Endothelial cell of umbilical vein (primary cell): ENCODE results near the gene APBB2. TPM values are rescaled to one million over a fixed set of nuclear protein-coding genes. Genes with fewer than 3 reads are reported as not detected.

Experiments used
- BruUV-seq: library from RNA; stranded (reverse); fragments of 400-500 nt; replicated peaks from 2 replicates; lab custom pipeline; 2021; lab: Mats Ljungman, UMichigan
- CTCF ChIA-PET: fragments of 300-600, 350-600 bp; sonication (Branson Sonifier 250); formaldehyde crosslinking; loops from one replicate; lab custom pipeline; 2021; ENCODE audit warnings: antibody characterized with exemption, inconsistent platforms; lab: Charles Lee
- POLR2A ChIA-PET: fragments of 300-600, 350-600 bp; sonication (Branson Sonifier 250); formaldehyde crosslinking; loops from one replicate; lab custom pipeline; 2021; ENCODE audit warnings: antibody characterized with exemption, inconsistent platforms; lab: Charles Lee
- DNase-seq: peaks from one replicate; pipeline ENCODE4 v3.0.0-alpha.2; 2011; ENCODE audit warnings: low read depth, low spot score
- FAIRE-seq: peaks from 2 replicates; lab custom pipeline; 2011; peaks lifted over from hg19 to GRCh38; lab: Jason Lieb, UNC
- H2AFZ ChIP-seq: 2 replicates; pipeline ENCODE4 v1.6.0; 2012; ENCODE audit warnings: low read depth, low read length, control low read depth, inconsistent platforms
- H3K27ac ChIP-seq: 2 replicates; pipeline ENCODE4 v1.5.1; 2011; ENCODE audit warnings: low read depth, mild to moderate bottlenecking, control low read depth, low read length, moderate library complexity; ENCODE audit not compliant: insufficient read depth
- H3K27me3 ChIP-seq, 2 experiments: 2 replicates each; pipeline versions ENCODE4 v1.6.0 to v1.6.1; 2011; ENCODE audit warnings: low read length in 2 of 2, mixed read lengths in 1 of 2; ENCODE audit not compliant: control insufficient read depth in 2 of 2, insufficient read depth in 2 of 2
- H3K36me3 ChIP-seq, 2 experiments: 2 replicates in 1 of 2; 3 replicates in 1 of 2; pipeline ENCODE4 v1.5.1; 2011; ENCODE audit warnings: low read length in 2 of 2, mild to moderate bottlenecking in 1 of 2, moderate library complexity in 1 of 2; ENCODE audit not compliant: control insufficient read depth in 2 of 2, insufficient read depth in 2 of 2; ENCODE audit errors: extremely low read depth in 1 of 2
- H3K4me1 ChIP-seq: 3 replicates; pipeline ENCODE4 v1.5.1; 2011; ENCODE audit warnings: mild to moderate bottlenecking, low read length; ENCODE audit not compliant: control insufficient read depth, insufficient read depth; ENCODE audit errors: extremely low read depth
- H3K4me2 ChIP-seq: 2 replicates; pipeline ENCODE4 v1.6.1; 2011; ENCODE audit warnings: low read length, control low read depth, mixed read lengths; ENCODE audit not compliant: insufficient read depth
- H3K4me3 ChIP-seq, 3 experiments: fragments of 200-600 bp in 1 of 3; sonication (generic), shearing (Covaris generic) in 1 of 3; replicated peaks in 1 of 3; 2 replicates each; pipeline ENCODE4 v1.5.1; 2011 to 2016; ENCODE audit warnings: control low read depth in 3 of 3, low read length in 3 of 3, mild to moderate bottlenecking in 2 of 3, inconsistent platforms in 1 of 3, low read depth in 1 of 3, moderate library complexity in 1 of 3; ENCODE audit not compliant: insufficient read depth in 1 of 3
- H3K79me2 ChIP-seq: 2 replicates; pipeline ENCODE4 v1.6.0; 2012; ENCODE audit warnings: low read length, inconsistent platforms; ENCODE audit not compliant: control insufficient read depth, insufficient read depth
- H3K9ac ChIP-seq: replicated peaks from 2 replicates; pipeline ENCODE3; 2011; ENCODE audit warnings: low read length, control low read depth; ENCODE audit not compliant: insufficient read depth; ENCODE audit errors: extremely low read depth
- H3K9me1 ChIP-seq: replicated peaks from 3 replicates; pipeline ENCODE4 v1.6.0; 2011; ENCODE audit warnings: mild to moderate bottlenecking, low read length; ENCODE audit not compliant: control insufficient read depth, insufficient read depth; ENCODE audit errors: extremely low read depth
- H3K9me3 ChIP-seq: replicated peaks from 2 replicates; pipeline ENCODE4 v1.5.1; 2012; ENCODE audit warnings: low read length, inconsistent platforms; ENCODE audit not compliant: control insufficient read depth, insufficient read depth
- H4K20me1 ChIP-seq: replicated peaks from 2 replicates; pipeline ENCODE3; 2011; ENCODE audit warnings: mild to moderate bottlenecking, low read length; ENCODE audit not compliant: control insufficient read depth, insufficient read depth; ENCODE audit errors: extremely low read depth
- EZH2 ChIP-seq: IDR thresholded peaks from 2 replicates; pipeline ENCODE4 v1.6.1; 2012; ENCODE audit warnings: borderline replicate concordance, low read depth, mild to moderate bottlenecking, moderate library complexity, low read length, inconsistent platforms; ENCODE audit not compliant: severe bottlenecking
- FOS ChIP-seq: IDR thresholded peaks from 2 replicates; pipeline ENCODE4 v1.6.1; 2011; ENCODE audit warnings: mild to moderate bottlenecking, low read length, moderate library complexity, borderline replicate concordance; ENCODE audit not compliant: insufficient read depth
- GATA2 ChIP-seq: IDR thresholded peaks from 2 replicates; pipeline ENCODE4 v1.7.0; 2011; ENCODE audit warnings: low read depth, mild to moderate bottlenecking, moderate library complexity, mixed read lengths, low read length; ENCODE audit not compliant: insufficient read length, insufficient read depth
- JUN ChIP-seq: IDR thresholded peaks from 2 replicates; pipeline ENCODE4 v1.6.1; 2011; ENCODE audit warnings: borderline replicate concordance, low read depth; ENCODE audit not compliant: insufficient read length, insufficient read depth
- MYC ChIP-seq: IDR thresholded peaks from one replicate; pipeline ENCODE4 v1.6.1; 2011; ENCODE audit warnings: mild to moderate bottlenecking, low read depth, low read length
- POLR2A ChIP-seq: IDR thresholded peaks from 2 replicates; pipeline ENCODE4 v1.6.1; 2012; ENCODE audit warnings: low read depth, mild to moderate bottlenecking, control low read depth, low read length
- POLR2AphosphoS5 ChIP-seq: IDR thresholded peaks from 2 replicates; pipeline ENCODE4 v1.6.1; 2012; ENCODE audit warnings: low read depth, mild to moderate bottlenecking, control low read depth, low read length, moderate library complexity; ENCODE audit not compliant: insufficient read depth
- dilution Hi-C: fragments of 300-500 bp; cut with MboI; formaldehyde crosslinking; loops from one replicate; pipeline ENCODE4 v1.15.0; 2019; ENCODE audit warnings: low sequenced_read_pairs; ENCODE audit not compliant: extremely low pct_ligation_motif_present
- intact Hi-C: fragments of 100-400 bp; cut with micrococcal nuclease; formaldehyde crosslinking; loops from one replicate; pipeline ENCODE4 v1.10.0; 2022
- polyA plus RNA-seq, 4 experiments: library from polyadenylated mRNA; depleted of rRNA in 3 of 4; stranded (reverse) in 3 of 4; unstranded in 1 of 4; fragments of >200 nt; gene quantifications; 2 replicates each; pipeline versions ENCODE4 v1.2.1 to v1.2.3, GENCODE V29; 2011 to 2012; ENCODE audit warnings: missing spikeins in 1 of 4
- total RNA-seq: library from RNA; stranded (reverse); gene quantifications from 2 replicates; pipeline ENCODE4 v1.2.3, GENCODE V29; 2021
- TF ChIP-seq, protein P1 (sequence below): IDR thresholded peaks from 2 replicates; pipeline ENCODE4 v1.6.1; 2011; ENCODE audit not compliant: insufficient read depth, insufficient read length
- TF ChIP-seq, protein P2 (sequence below), 2 donors: IDR thresholded peaks; 1 replicate in 1 of 2; 2 replicates in 1 of 2; pipeline ENCODE4 v1.5.1; 2011; ENCODE audit warnings: low read length in 2 of 2, mild to moderate bottlenecking in 2 of 2, moderate library complexity in 2 of 2, control low read depth in 1 of 2, inconsistent platforms in 1 of 2, low read depth in 1 of 2; ENCODE audit not compliant: insufficient read depth in 1 of 2; ENCODE audit errors: extremely low read depth in 1 of 2

Gene APBB2
- total and polyA plus RNA-seq, 2 donors (not counting 3 experiments of a cell fraction or from before 2014, with no cell fraction given), result 79.8 to 124 TPM

DNA sequence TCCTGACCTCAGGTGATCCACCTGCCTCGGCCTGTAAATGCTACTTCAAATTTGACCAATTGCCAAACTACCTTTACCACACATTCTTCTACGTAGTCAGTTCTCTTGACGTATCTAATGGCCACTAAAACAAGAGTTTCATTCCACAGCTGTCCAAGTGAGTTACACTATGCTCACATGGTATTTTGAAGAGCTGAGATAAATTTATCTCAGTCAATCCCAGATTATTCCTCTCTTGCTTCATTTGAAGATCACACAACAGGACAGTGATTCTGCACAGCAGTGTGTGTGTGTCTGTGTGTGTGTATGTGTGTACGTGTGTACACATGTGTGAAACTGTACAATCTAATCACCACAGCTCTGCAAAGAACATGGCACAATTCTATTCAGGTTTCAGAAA lies 133.4 kb downstream of the APBB2 start:
- no peak overlapping the region for H3K9ac ChIP-seq
- H3K79me2 ChIP-seq, result peaks cover 85% of the 10 kb centered on the region
- peaks cover 5% of the 10 kb centered on the region for H3K4me1 ChIP-seq
- H3K36me3 ChIP-seq, result no peaks in the 10 kb centered on the region
- no peak overlapping the region for H3K4me3 ChIP-seq
- ChIA-PET CTCF (interaction anchor here (0.9 to 1.9 kb wide), 2 partner anchors 17 to 134 kb away, joined by 3 to 5 read pairs; partner anchors contain the start of gene APBB2), POLR2A (no interaction called here)
- H2AFZ ChIP-seq, result no peak overlapping the region
- no peak overlapping the region for H3K27ac ChIP-seq
- no peaks in the 10 kb centered on the region for H3K9me3 ChIP-seq
- H3K9me1 ChIP-seq, result no peaks in the 10 kb centered on the region
- DNase-seq (no peak), FAIRE-seq (no peak)
- dilution Hi-C loops (no loop called here), intact Hi-C loops (no loop called here)
- TF ChIP-seq MYC, result no peak
- TF ChIP-seq EZH2, result no peak
- TF ChIP-seq POLR2AphosphoS5, result no peak
- no peak for TF ChIP-seq FOS
- TF ChIP-seq, protein P1, sequence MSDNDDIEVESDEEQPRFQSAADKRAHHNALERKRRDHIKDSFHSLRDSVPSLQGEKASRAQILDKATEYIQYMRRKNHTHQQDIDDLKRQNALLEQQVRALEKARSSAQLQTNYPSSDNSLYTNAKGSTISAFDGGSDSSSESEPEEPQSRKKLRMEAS, result no peak
- TF ChIP-seq JUN, result no peak
- no peak for TF ChIP-seq POLR2A
- TF ChIP-seq, protein P2, sequence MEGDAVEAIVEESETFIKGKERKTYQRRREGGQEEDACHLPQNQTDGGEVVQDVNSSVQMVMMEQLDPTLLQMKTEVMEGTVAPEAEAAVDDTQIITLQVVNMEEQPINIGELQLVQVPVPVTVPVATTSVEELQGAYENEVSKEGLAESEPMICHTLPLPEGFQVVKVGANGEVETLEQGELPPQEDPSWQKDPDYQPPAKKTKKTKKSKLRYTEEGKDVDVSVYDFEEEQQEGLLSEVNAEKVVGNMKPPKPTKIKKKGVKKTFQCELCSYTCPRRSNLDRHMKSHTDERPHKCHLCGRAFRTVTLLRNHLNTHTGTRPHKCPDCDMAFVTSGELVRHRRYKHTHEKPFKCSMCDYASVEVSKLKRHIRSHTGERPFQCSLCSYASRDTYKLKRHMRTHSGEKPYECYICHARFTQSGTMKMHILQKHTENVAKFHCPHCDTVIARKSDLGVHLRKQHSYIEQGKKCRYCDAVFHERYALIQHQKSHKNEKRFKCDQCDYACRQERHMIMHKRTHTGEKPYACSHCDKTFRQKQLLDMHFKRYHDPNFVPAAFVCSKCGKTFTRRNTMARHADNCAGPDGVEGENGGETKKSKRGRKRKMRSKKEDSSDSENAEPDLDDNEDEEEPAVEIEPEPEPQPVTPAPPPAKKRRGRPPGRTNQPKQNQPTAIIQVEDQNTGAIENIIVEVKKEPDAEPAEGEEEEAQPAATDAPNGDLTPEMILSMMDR (IDR thresholded peaks at IDR 0.05; ENCODE audit: extremely low read depth in 1 of 2, insufficient read depth in 1 of 2, low read depth in 1 of 2, low read length in 2 of 2), result no peak
- TF ChIP-seq GATA2, result no peak
- no peaks in the 10 kb centered on the region for H3K27me3 ChIP-seq
- H4K20me1 ChIP-seq, result peaks cover 2% of the 10 kb centered on the region
- no TSS peak for BruUV-seq
- no peak overlapping the region for H3K4me2 ChIP-seq
